H1 (cell line): ENCODE data around the gene GDAP1L1. TPM values are rescaled to one million over a fixed set of nuclear protein-coding genes. Genes with fewer than 3 reads are reported as not detected.

Source experiments
- EZH2 ChIP-seq: fragments of 200-600 bp; sonication (generic); IDR thresholded peaks from 2 replicates; pipeline ENCODE4 v1.7.1; 2012; ENCODE audit warnings: low read depth, mild to moderate bottlenecking, moderate library complexity, low read length, inconsistent platforms; ENCODE audit not compliant: severe bottlenecking
- SP2 ChIP-seq: IDR thresholded peaks from 2 replicates; pipeline ENCODE4 v1.6.1; 2012; ENCODE audit warnings: mild to moderate bottlenecking, low read length, inconsistent platforms
- polyA plus RNA-seq, 7 experiments: library from polyadenylated mRNA; depleted of rRNA in 3 of 7; stranded (reverse) in 5 of 7; unstranded in 2 of 7; fragments of >200 nt in 5 of 7; fragments of 200-250 nt in 2 of 7; gene quantifications; 1 replicate in 5 of 7; 2 replicates in 1 of 7; 4 replicates in 1 of 7; pipeline versions ENCODE4 v1.2.1 to v1.2.3, GENCODE V29; 2011 to 2013; ENCODE audit warnings: missing spikeins in 2 of 7, mixed read lengths in 2 of 7
- total RNA-seq: library from RNA; stranded (reverse); fragmentation: NEBNext Ultra II Directional; extraction: Animal tissue kit (Norgen Biotek cat#: 25700); gene quantifications from 2 replicates; pipeline ENCODE4 v1.2.1, GENCODE V29; 2021
- TF ChIP-seq, protein P1 (sequence below): IDR thresholded peaks from 2 replicates; pipeline ENCODE4 v1.6.1; 2012; ENCODE audit warnings: low read length, inconsistent platforms

Gene GDAP1L1
- total and polyA plus RNA-seq, 2 of the 8 experiments (the other 6 are each of a cell fraction or from before 2014, with no cell fraction given), result 8.5 to 63.1 TPM

DNA sequence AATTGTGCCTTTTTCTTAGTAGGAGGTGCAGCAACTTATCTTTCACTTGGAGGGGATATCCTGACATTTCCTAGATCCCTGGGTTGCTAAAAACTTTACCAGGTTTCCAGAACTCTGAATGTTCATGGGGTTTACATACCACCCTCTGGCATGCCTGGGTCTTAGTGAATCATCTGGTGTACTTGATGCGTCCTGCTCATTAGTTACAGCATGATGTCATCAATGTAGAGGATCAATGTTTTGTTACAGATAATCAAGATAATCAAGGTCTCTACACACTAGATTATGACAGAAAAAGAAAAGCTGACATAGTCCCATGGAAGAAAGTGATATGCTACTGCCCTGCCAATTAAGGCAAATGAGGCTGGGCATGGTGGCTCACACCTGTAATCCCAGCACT lies 36.9 kb downstream of the GDAP1L1 start (continued):
- TF ChIP-seq, protein P1, sequence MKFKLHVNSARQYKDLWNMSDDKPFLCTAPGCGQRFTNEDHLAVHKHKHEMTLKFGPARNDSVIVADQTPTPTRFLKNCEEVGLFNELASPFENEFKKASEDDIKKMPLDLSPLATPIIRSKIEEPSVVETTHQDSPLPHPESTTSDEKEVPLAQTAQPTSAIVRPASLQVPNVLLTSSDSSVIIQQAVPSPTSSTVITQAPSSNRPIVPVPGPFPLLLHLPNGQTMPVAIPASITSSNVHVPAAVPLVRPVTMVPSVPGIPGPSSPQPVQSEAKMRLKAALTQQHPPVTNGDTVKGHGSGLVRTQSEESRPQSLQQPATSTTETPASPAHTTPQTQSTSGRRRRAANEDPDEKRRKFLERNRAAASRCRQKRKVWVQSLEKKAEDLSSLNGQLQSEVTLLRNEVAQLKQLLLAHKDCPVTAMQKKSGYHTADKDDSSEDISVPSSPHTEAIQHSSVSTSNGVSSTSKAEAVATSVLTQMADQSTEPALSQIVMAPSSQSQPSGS, result no peak
- TF ChIP-seq SP2 (no peak), EZH2 (no peak)
- TF ChIP-seq, all 59 proteins: peak for 0
